GM19193 (cell line): ENCODE measurements around the gene GPR55.

Experiments used
- POLR2A ChIP-seq: IDR thresholded peaks from 4 replicates; pipeline ENCODE4 v1.6.1; 2011; ENCODE audit not compliant: insufficient read depth, insufficient read length; ENCODE audit errors: extremely low read depth

The GPR55 gene

GRCh38 chr2:230893338-230893737, 31.7 kb downstream of the GPR55 start:
- no peak for TF ChIP-seq POLR2A

GRCh38 chr2:230891509-230891908, 33.5 kb downstream of the GPR55 start:
- no peak for TF ChIP-seq POLR2A

- no peak for TF ChIP-seq POLR2A
These were observed 34.0 kb downstream of the GPR55 start for GRCh38 chr2:230891064-230891463.

- no peak for TF ChIP-seq POLR2A
These were observed 34.4 kb downstream of the GPR55 start for GRCh38 chr2:230890646-230891045.

GRCh38 chr2:230889911-230890601, 35.0 kb downstream of the GPR55 start:
- TF ChIP-seq POLR2A, result no peak

- TF ChIP-seq POLR2A, result no peak
These were observed 36.1 kb downstream of the GPR55 start for GRCh38 chr2:230888824-230889400.

- no peak for TF ChIP-seq POLR2A
These were observed 37.7 kb downstream of the GPR55 start for GRCh38 chr2:230887342-230887741.

GRCh38 chr2:230886671-230887071, 38.4 kb downstream of the GPR55 start:
- TF ChIP-seq POLR2A, result no peak

- TF ChIP-seq POLR2A, result no peak
These were observed 38.8 kb downstream of the GPR55 start for GRCh38 chr2:230886206-230886605.

- no peak for TF ChIP-seq POLR2A
These were observed 39.4 kb downstream of the GPR55 start for GRCh38 chr2:230885463-230886130.

GRCh38 chr2:230881840-230882239, 43.2 kb downstream of the GPR55 start:
- TF ChIP-seq POLR2A, result no peak

- no peak for TF ChIP-seq POLR2A
These were observed 45.2 kb downstream of the GPR55 start for GRCh38 chr2:230879891-230880290.

GRCh38 chr2:230879271-230879882, 45.7 kb downstream of the GPR55 start:
- no peak for TF ChIP-seq POLR2A

- TF ChIP-seq POLR2A, result no peak
These were observed 46.3 kb downstream of the GPR55 start for GRCh38 chr2:230878599-230879188.
